HG02981 (cell line): ENCODE data around the gene SELENOV.

ENCODE experiments used
- ATAC-seq: cut with Tn5 transposase; IDR thresholded peaks from one replicate; pipeline ENCODE4 v1.9.1; 2021; ENCODE audit warnings: mild to moderate bottlenecking, moderate library complexity; ENCODE audit not compliant: unreplicated experiment

The SELENOV gene

GRCh38 chr19:39554701-39555311, 39.9 kb downstream of the SELENOV start:
- no peak for ATAC-seq

GRCh38 chr19:39555883-39556282, 40.9 kb downstream of the SELENOV start:
- no peak for ATAC-seq

- no peak for ATAC-seq
These were observed 43.1 kb downstream of the SELENOV start for GRCh38 chr19:39557811-39558623.

- no peak for ATAC-seq
These were observed 43.7 kb downstream of the SELENOV start for GRCh38 chr19:39558624-39559117.

GRCh38 chr19:39563408-39563807, 48.5 kb downstream of the SELENOV start:
- ATAC-seq = no peak

GRCh38 chr19:39566064-39566463, 51.1 kb downstream of the SELENOV start:
- ATAC-seq = no peak

GRCh38 chr19:39568604-39569003, 53.7 kb downstream of the SELENOV start:
- ATAC-seq = no peak
